ENCODE data around the gene SCG5.

DNA sequence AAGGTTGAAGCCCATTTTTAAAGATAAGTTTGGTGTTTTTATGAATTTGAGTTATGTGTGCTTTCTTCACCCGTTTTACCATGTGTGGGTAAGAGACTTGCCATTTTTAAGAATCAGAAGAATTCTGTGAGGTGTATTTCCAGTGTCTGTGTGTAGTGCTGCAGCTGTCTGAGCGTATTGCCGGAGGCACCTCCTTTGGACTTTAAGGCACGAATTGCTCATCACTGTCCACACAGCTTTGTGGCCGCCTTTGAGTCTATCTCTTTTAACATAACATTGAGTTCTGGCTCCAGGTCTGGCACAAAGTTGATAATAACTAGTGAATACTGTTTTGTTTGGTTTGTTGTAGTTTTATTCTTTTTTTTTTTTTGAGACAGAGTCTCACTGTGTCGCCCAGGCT is 25.8 kb downstream of the SCG5 start:
- TF ChIP-seq, protein P1, sequence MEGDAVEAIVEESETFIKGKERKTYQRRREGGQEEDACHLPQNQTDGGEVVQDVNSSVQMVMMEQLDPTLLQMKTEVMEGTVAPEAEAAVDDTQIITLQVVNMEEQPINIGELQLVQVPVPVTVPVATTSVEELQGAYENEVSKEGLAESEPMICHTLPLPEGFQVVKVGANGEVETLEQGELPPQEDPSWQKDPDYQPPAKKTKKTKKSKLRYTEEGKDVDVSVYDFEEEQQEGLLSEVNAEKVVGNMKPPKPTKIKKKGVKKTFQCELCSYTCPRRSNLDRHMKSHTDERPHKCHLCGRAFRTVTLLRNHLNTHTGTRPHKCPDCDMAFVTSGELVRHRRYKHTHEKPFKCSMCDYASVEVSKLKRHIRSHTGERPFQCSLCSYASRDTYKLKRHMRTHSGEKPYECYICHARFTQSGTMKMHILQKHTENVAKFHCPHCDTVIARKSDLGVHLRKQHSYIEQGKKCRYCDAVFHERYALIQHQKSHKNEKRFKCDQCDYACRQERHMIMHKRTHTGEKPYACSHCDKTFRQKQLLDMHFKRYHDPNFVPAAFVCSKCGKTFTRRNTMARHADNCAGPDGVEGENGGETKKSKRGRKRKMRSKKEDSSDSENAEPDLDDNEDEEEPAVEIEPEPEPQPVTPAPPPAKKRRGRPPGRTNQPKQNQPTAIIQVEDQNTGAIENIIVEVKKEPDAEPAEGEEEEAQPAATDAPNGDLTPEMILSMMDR (conservative IDR thresholded peaks at IDR 0.05 in 1 of 2, IDR thresholded peaks at IDR 0.05 in 1 of 2; ENCODE audit: low read depth in 1 of 2, low read length in 2 of 2) = no peak
- TF ChIP-seq EZH2 (IDR thresholded peaks at IDR 0.05; ENCODE audit: low read length, missing control alignments) = no peak
